GM12892 (cell line): Measurements from ENCODE around the gene CHST9.
"Not testable (repeated sequence)": the region's sequence is repeated elsewhere in the genome, so short reads cannot be mapped to it uniquely, and the experiment has no call there.

Source experiments
- POLR2A ChIP-seq: IDR thresholded peaks from 2 replicates; pipeline ENCODE4 v1.6.1; 2011; ENCODE audit warnings: low read depth, low read length, control low read depth
- POLR2AphosphoS5 ChIP-seq: IDR thresholded peaks from 2 replicates; pipeline ENCODE4 v1.6.1; 2011; ENCODE audit warnings: low read depth, low read length, control low read depth

GRCh38 chr18:26927822-26928221 lies 257.3 kb downstream of the CHST9 start:
- TF ChIP-seq POLR2A, POLR2AphosphoS5: not testable (repeated sequence)
